Endothelial cell of umbilical vein (primary cell): ENCODE data around the gene SERBP1.

Source experiments
- CTCF ChIP-seq, 2 donors: IDR thresholded peaks; 1 replicate in 1 of 2; 2 replicates in 1 of 2; pipeline ENCODE4 v1.5.1; 2011; ENCODE audit warnings: low read length in 2 of 2, mild to moderate bottlenecking in 2 of 2, moderate library complexity in 2 of 2, control low read depth in 1 of 2, inconsistent platforms in 1 of 2, low read depth in 1 of 2; ENCODE audit not compliant: insufficient read depth in 1 of 2; ENCODE audit errors: extremely low read depth in 1 of 2
- EZH2 ChIP-seq: IDR thresholded peaks from 2 replicates; pipeline ENCODE4 v1.6.1; 2012; ENCODE audit warnings: borderline replicate concordance, low read depth, mild to moderate bottlenecking, moderate library complexity, low read length, inconsistent platforms; ENCODE audit not compliant: severe bottlenecking
- FOS ChIP-seq: IDR thresholded peaks from 2 replicates; pipeline ENCODE4 v1.6.1; 2011; ENCODE audit warnings: mild to moderate bottlenecking, low read length, moderate library complexity, borderline replicate concordance; ENCODE audit not compliant: insufficient read depth
- JUN ChIP-seq: IDR thresholded peaks from 2 replicates; pipeline ENCODE4 v1.6.1; 2011; ENCODE audit warnings: borderline replicate concordance, low read depth; ENCODE audit not compliant: insufficient read length, insufficient read depth
- MAX ChIP-seq: IDR thresholded peaks from 2 replicates; pipeline ENCODE4 v1.6.1; 2011; ENCODE audit not compliant: insufficient read depth, insufficient read length
- POLR2A ChIP-seq: IDR thresholded peaks from 2 replicates; pipeline ENCODE4 v1.6.1; 2012; ENCODE audit warnings: low read depth, mild to moderate bottlenecking, control low read depth, low read length
- POLR2AphosphoS5 ChIP-seq: IDR thresholded peaks from 2 replicates; pipeline ENCODE4 v1.6.1; 2012; ENCODE audit warnings: low read depth, mild to moderate bottlenecking, control low read depth, low read length, moderate library complexity; ENCODE audit not compliant: insufficient read depth

DNA sequence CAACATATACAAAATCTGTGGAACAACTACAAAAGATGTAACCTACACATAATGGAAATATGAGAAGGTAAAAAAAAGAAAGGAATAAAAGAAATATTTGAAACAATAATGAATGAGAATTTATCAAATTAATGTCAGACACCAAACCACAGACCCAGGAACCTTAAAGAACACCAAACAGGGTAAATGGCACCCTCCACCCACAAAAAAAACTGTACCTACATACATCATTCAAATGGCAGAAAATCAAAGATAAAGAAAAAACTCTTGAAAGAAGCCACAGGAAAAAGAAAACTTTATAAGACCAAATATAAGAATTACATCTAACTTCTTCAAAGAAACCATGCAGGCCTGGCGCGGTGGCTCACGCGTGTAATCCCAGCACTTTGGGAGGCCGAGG is 68.6 kb downstream of the SERBP1 start:
- TF ChIP-seq CTCF (IDR thresholded peaks at IDR 0.05; ENCODE audit: extremely low read depth in 1 of 2, insufficient read depth in 1 of 2, low read depth in 1 of 2, low read length in 2 of 2) = no peak
- no peak for TF ChIP-seq EZH2
- no peak for TF ChIP-seq POLR2A
- no peak for TF ChIP-seq FOS
- TF ChIP-seq MAX = no peak
- TF ChIP-seq POLR2AphosphoS5 = no peak
- TF ChIP-seq JUN = no peak
